A549 (cell line): ENCODE data around the gene GAS1.

Experiments used
- CEBPB ChIP-seq, 2 experiments: fragments of >200 bp in 1 of 2; sonication (Bioruptor Twin) in 1 of 2; formaldehyde crosslinking in 1 of 2; IDR thresholded peaks; 2 replicates each; pipeline ENCODE4 v1.6.1; 2012 to 2016
- CTCF ChIP-seq: fragments of >200 bp; sonication (Bioruptor Twin); formaldehyde crosslinking; IDR thresholded peaks from 3 replicates; pipeline ENCODE4 v1.5.1; 2016
- POLR2A ChIP-seq: IDR thresholded peaks from 2 replicates; pipeline ENCODE4 v1.6.1; 2012; ENCODE audit warnings: mild to moderate bottlenecking, low read length
- USF2 ChIP-seq: fragments of 450-650 bp; IDR thresholded peaks from 2 replicates; pipeline ENCODE4 v1.6.1; 2014; ENCODE audit warnings: antibody characterized with exemption

- TF ChIP-seq USF2: no peak
- no peak for TF ChIP-seq CTCF
- no peak for TF ChIP-seq CEBPB (IDR thresholded peaks at IDR 0.05)
- no peak for TF ChIP-seq POLR2A
Measured at GRCh38 chr9:86979657-86980056, 32.4 kb upstream of the GAS1 start.
